ENCODE results near the gene CDC42SE2. TPM values are rescaled to one million over a fixed set of nuclear protein-coding genes. Genes with fewer than 3 reads are reported as not detected.

CDC42SE2 gene
- total RNA-seq, 1 experiment from 2014 or later, result 32.8 TPM

GRCh38 chr5:131433109-131433508 is 169.3 kb downstream of the CDC42SE2 start:
- ChIA-PET POLR2A (ENCODE audit: unreplicated experiment) (no interaction called here), CTCF (no interaction called here)
- H3K9me3 ChIP-seq (ENCODE audit: insufficient read depth, low read depth), result no peaks in the 10 kb centered on the region
- DNase-seq, result no peak
- no TSS peak for BruUV-seq (replicated peaks)
- H3K27ac ChIP-seq, result no peak overlapping the region
- H3K27me3 ChIP-seq (ENCODE audit: insufficient read depth, low read depth), result no peaks in the 10 kb centered on the region
- no peaks in the 10 kb centered on the region for H3K9me2 ChIP-seq (ENCODE audit: insufficient read depth)
- H4K20me1 ChIP-seq (ENCODE audit: insufficient read depth), result no peaks in the 10 kb centered on the region
- no peak overlapping the region for H3K4me3 ChIP-seq
- H3K4me1 ChIP-seq (replicated peaks; ENCODE audit: insufficient read depth), result no peaks in the 10 kb centered on the region
- H2AFZ ChIP-seq, result no peak overlapping the region
- intact Hi-C loops (cut with micrococcal nuclease; ENCODE audit: unreplicated experiment), result no loop called here
- no peak overlapping the region for H3K4me2 ChIP-seq
- H3K36me3 ChIP-seq (ENCODE audit: low read depth), result 0 out of 2 replicates have a peak, but pooled peaks cover 20% of the 10 kb centered on the region
- no peaks in the 10 kb centered on the region for H3F3A ChIP-seq (ENCODE audit: insufficient read depth, low read depth)
- no peaks in the 10 kb centered on the region for H3K79me2 ChIP-seq (ENCODE audit: low read depth)
- no peak for TF ChIP-seq EZH2 (IDR thresholded peaks at IDR 0.05; ENCODE audit: low read depth)
- TF ChIP-seq CTCF (conservative IDR thresholded peaks at IDR 0.05), result no peak

GRCh38 chr5:131436081-131436480 is 172.2 kb downstream of the CDC42SE2 start:
- POLR2A ChIA-PET (ENCODE audit: unreplicated experiment), result no interaction called here
- intact Hi-C loops (cut with micrococcal nuclease; ENCODE audit: unreplicated experiment), result no loop called here

GRCh38 chr5:131441184-131441583 is 177.3 kb downstream of the CDC42SE2 start:
- H3K9me2 ChIP-seq (ENCODE audit: insufficient read depth), result no peaks in the 10 kb centered on the region
- H3K27ac ChIP-seq, result no peak overlapping the region
- no peaks in the 10 kb centered on the region for H3K9me3 ChIP-seq (ENCODE audit: insufficient read depth, low read depth)
- DNase-seq, result no peak
- H3K4me2 ChIP-seq, result no peak overlapping the region
- no TSS peak for BruUV-seq (replicated peaks)
- no peaks in the 10 kb centered on the region; the same call in 1 of the 2 replicates for H3F3A ChIP-seq (ENCODE audit: insufficient read depth, low read depth)
- no peak for TF ChIP-seq CTCF (conservative IDR thresholded peaks at IDR 0.05)
- no peak for TF ChIP-seq EZH2 (IDR thresholded peaks at IDR 0.05; ENCODE audit: low read depth)
- H3K79me2 ChIP-seq (ENCODE audit: low read depth), result no peaks in the 10 kb centered on the region
- H4K20me1 ChIP-seq (ENCODE audit: insufficient read depth), result no peaks in the 10 kb centered on the region
- no peaks in the 10 kb centered on the region; the same call in 1 of the 2 replicates for H3K36me3 ChIP-seq (ENCODE audit: low read depth)
- intact Hi-C loops (cut with micrococcal nuclease; ENCODE audit: unreplicated experiment), result no loop called here
- H3K27me3 ChIP-seq (ENCODE audit: insufficient read depth, low read depth), result no peaks in the 10 kb centered on the region
- ChIA-PET CTCF (interaction anchor here (0.7 kb wide), 1 partner anchor 623 kb away, joined by 5 read pairs; no protein-coding TSS in a partner anchor), POLR2A (ENCODE audit: unreplicated experiment) (no interaction called here)
- no peak overlapping the region for H3K4me3 ChIP-seq
- H3K4me1 ChIP-seq (replicated peaks; ENCODE audit: insufficient read depth), result no peaks in the 10 kb centered on the region
- H2AFZ ChIP-seq, result no peak overlapping the region

More at GRCh38 chr5:131436081-131436480, 172.2 kb downstream of the CDC42SE2 start:
- DNase-seq, result no peak
- Histone ChIP-seq H4K20me1 (ENCODE audit: insufficient read depth) (no peaks in the 10 kb centered on the region), H3K4me2 (no peak overlapping the region), H3K27ac (no peak overlapping the region), H3K4me3 (no peak overlapping the region), H2AFZ (no peak overlapping the region), H3F3A (ENCODE audit: insufficient read depth, low read depth) (no peaks in the 10 kb centered on the region), H3K79me2 (ENCODE audit: low read depth) (no peaks in the 10 kb centered on the region), H3K36me3 (ENCODE audit: low read depth) (peaks cover 11% of the 10 kb centered on the region; the same call in 1 of the 2 replicates), H3K27me3 (ENCODE audit: insufficient read depth, low read depth) (no peaks in the 10 kb centered on the region), H3K4me1 (replicated peaks; ENCODE audit: insufficient read depth) (no peaks in the 10 kb centered on the region), H3K9me3 (ENCODE audit: insufficient read depth, low read depth) (no peaks in the 10 kb centered on the region), H3K9me2 (ENCODE audit: insufficient read depth) (no peaks in the 10 kb centered on the region)
- CTCF ChIA-PET, result no interaction called here
- TF ChIP-seq CTCF (conservative IDR thresholded peaks at IDR 0.05), result no peak
- no peak for TF ChIP-seq EZH2 (IDR thresholded peaks at IDR 0.05; ENCODE audit: low read depth)
- no TSS peak for BruUV-seq (replicated peaks)

Other genes with a start within 250 kb of the CDC42SE2 start
- gene HINT1, start 98.8 kb upstream of the CDC42SE2 start, total RNA-seq (2021), result 210 and 262 TPM in 2 replicates
- 5.0 and 9.5 TPM in 2 replicates for gene LYRM7, start 93.1 kb upstream of the CDC42SE2 start, total RNA-seq (2021)

Data from PC-9 (cell line).